G401.6 (cell line): Measurements from ENCODE around the gene SGCA.
A peak's percentile ranks its signal among the peaks of the same experiment; 100 is the strongest.

Experiments
- FAIRE-seq: peaks from 2 replicates; lab custom pipeline; 2012; peaks lifted over from hg19 to GRCh38; lab: Jason Lieb, UNC

Gene SGCA

GRCh38 chr17:50194934-50195865 lies 29.4 kb downstream of the SGCA start:
- FAIRE-seq, result no peak

- no peak for FAIRE-seq
Measured at GRCh38 chr17:50196036-50196435, 30.2 kb downstream of the SGCA start.

- no peak for FAIRE-seq
Measured at GRCh38 chr17:50196826-50197225, 31.0 kb downstream of the SGCA start.

DNA sequence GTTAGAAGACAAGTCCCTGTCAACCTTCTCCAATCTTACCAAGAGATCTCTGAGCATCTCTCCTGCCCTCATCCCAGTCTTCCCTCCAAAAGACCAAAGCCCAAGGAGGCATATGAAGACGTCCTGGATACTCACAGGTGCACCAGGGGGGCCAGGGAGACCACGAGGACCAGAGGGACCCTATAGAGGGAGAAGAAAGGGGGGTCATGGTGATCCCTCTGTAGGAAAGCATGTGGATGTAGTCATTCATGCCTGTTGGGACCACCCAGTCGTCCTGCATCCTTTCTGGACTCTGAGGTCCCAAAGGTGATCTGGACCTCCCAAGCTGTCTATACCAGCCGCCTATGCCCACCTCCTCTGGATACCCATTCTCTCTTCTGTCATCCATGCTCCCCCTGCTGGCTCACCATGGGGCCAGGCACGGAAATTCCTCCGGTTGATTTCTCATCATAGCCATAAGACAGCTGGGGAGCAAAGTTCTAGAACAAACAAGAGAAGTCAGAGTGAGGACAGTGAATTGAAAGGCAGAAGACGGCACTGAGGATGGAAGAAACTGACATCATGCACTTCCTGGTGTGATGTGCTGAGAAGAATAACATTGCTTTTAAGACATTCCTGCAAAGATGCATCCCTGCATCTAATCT lies 32.3 kb downstream of the SGCA start:
- no peak for FAIRE-seq

DNA sequence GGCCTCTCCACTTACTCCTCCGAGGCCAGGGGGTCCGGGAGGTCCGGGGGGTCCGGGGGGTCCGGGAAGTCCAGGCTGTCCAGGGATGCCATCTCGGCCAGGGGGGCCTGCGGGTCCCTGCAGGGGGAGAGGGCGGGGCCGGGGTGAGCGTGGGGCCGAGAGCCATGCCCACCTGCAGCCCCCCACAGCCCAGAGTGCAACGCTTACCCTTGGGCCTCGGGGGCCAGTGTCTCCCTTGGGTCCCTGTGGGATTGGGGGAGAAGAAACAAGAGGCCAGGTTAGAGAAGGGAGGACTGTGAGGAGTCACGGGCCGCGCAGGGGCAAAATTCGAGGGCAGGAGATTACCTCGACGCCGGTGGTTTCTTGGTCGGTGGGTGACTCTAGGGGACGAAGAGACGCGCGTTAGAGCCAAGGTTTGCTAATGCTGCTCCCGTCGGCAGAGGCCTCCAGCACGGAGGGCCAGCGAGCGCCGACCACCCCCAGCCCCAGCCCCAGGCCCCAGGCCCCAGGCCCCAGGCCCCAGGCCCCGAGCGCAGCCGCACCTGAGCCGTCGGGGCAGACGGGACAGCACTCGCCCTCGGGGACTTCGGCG lies 33.5 kb downstream of the SGCA start:
- FAIRE-seq, result no peak

DNA sequence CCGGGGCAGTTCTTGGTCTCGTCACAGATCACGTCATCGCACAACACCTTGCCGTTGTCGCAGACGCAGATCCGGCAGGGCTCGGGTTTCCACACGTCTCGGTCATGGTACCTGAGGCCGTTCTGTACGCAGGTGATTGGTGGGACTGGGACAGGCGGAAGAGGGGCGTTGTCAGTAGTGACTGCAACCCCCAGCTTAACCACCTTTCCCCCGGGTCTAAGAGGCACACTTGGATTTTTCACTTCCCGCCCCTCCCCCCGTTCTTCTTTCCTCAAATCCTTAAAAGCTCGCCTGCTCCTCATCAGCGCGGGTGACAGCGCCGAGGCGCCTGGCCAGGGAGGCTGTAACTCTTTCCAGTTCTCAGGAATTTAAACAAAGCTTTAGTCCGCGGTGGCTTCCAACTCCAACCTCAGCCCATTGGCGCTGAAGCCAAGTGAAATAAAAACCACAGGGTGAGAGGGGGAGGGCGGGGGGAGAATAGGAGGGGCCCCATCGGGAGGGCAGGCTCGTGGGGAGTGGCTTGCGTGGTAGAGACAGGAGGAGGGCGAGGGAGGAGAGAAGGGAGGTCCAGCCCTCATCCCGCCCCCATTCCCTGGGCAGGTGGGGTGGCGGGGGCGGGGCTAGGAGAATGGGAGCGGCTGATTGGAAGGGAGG lies 34.1 kb downstream of the SGCA start:
- FAIRE-seq, result peak; percentile 73

DNA sequence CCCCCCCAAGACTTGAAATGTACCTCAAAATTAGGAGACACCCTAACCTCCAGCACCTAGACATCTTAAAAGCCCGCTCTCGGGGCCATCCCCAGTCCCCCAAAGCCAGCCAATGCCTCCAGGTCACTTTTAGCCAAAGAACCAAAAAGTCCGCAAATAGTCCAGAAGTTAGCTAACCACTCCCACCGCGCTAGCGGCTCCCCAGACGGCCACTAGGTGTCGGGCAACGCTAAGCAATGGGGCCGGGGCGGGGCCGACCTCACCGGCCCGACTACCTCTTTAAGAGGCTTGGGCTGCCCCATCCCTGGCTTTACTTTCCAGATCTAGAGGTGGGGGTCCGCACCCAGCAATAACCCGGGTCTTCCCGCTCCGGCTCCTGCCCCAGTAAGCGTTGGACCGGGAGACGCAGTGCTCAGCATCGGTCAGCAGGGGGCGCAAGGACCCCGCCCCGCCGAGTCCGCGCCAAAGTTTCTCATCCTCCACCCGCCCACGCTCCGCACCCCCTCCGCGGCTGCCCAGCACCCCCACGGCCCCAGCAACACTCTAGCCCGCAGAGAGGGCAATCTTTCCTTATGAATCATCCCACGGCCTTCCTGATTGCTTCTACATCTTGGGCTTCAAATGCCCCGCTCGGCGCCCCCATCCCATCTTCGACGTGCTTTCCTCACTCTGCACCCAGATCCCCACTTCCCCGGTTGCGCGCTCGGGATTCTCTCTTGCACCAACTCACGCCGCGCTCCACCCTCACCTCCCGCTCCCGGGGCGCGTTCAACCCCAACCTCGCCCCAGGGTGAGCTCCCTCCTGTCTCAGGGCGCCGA lies 34.9 kb downstream of the SGCA start:
- FAIRE-seq, result peak; percentile 94

GRCh38 chr17:50201276-50201854 lies 35.6 kb downstream of the SGCA start, which contains the start of gene COL1A1:
Gene COL1A1 (minus strand): TSS chr17:50201631. CDS start chr17:50201513, 118 bp downstream.
- peak; percentile 37 for FAIRE-seq

DNA sequence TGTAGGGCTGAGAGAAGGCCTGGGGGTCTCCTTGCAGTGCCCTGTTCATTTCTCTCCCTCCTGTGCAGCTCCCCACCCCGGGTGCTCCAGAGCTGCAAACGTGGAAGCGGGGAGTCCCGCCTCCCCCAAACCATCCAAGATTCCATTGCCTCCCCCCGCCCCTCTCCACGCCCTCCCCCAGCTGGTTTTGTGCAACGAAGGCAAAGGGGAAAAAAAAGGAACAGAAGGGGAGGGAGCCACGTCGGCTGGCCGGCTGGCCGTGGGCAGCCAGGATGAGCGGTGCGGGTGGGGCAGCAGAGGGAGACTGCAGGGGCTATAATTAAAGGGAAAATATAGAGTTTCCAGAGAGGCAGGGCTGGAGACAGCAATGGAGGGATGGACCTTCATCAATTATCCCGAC lies 37.3 kb downstream of the SGCA start:
- no peak for FAIRE-seq

DNA sequence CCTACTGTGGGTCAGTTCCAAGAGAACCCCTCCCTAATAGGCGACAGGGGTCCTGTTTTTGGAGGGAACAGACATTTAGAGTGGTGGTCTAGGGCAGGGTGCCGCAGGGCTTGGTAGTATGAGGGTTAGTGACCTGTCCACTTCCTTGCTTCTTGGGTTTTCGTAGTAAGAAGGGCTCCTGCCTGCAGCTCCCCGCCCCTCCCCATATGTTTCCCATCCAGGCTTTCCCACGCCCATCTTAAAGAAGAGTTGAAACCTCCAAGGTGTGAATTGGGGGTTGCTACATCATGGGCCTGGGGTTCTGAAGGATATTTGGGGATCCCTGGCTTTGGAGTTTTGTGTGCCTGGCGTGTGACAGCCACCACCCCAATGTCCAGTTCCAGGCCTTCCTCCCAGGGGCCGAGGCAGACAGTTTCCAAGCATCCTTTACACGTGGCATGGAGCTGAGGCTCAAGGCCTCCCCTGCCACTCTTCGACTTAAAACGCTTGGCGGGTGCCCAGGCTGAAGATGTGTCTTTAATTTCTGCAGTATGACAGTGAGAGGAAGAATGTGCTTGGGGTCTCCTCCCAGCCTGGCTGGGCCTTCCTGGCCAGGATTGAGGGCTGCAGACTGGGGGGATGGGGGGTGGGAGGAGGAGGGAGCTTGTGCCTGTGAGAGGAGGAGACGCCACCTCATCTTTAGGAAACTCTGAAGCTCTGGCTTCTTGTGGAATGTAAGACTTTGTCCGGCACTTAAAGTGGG lies 38.0 kb downstream of the SGCA start:
- FAIRE-seq, result no peak

- no peak for FAIRE-seq
Measured at GRCh38 chr17:50204431-50204830, 38.6 kb downstream of the SGCA start.

DNA sequence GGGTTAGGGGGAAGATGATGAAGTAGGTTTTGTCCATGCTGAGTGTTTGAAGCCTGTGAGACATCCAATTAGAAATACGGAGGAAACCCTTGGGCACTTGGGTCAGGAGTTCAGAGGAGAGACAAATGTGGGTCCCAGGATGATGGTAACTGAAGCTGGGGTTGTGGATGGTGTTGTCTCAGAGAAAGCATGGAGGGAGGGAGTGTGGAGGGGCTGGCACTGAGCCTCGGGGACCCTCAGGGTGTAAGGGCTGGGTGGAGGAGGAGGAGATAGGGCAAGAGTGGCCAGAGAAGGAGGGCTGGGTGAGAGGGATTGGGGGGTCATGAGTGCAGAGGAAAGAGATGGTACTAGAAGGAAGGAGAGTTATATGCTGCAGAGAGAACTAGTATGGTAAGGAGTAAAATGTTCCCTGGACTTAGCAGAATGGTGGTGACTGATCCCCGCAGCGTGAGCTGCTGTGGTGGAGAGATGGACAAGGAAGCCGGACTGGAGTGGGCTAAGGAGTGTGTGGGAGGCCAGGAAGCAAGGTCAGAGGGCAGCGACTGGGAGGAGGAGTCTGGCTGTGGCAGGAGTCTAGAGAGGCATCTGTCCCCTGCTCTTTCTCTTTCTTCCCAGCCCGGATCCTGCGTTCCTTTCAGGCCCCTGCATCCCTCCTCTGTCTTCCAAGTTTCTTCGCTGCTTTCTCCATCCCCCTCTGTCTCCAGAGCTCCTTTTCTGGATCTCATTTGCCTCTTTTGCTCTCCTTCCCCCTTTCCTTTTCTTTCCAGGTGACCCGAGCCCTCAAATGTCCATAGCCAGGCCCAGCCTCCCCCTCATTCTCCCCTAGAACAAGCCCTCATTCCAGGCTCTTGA lies 39.5 kb downstream of the SGCA start:
- no peak for FAIRE-seq

DNA sequence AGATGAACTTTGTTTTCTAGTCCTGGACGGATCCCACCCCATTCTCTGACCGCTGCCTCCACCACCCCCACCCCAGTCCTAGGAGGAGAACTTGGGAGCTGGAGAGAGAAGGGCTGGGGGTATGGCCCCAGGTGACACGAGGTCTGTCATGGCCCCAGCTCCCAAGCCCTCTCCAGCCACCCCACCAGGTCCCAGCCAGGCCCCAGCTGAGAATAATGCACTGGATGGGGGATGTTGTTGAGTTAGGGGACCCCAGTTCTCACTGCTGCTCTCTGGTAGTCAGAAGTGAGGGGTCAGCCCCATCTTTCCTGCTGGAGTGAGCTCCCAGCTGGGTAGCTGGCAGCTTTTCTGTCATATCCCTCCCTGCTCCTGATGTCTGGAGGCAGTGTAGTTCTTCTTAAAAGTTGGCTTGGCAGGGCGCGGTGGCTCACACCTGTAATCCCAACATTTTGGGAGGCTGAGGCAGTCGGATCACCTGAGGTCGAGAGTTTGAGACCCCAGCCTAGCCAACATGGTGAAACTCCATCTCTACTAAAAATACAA lies 40.2 kb downstream of the SGCA start:
- FAIRE-seq, result no peak

GRCh38 chr17:50206604-50207293 lies 40.9 kb downstream of the SGCA start:
- no peak for FAIRE-seq

DNA sequence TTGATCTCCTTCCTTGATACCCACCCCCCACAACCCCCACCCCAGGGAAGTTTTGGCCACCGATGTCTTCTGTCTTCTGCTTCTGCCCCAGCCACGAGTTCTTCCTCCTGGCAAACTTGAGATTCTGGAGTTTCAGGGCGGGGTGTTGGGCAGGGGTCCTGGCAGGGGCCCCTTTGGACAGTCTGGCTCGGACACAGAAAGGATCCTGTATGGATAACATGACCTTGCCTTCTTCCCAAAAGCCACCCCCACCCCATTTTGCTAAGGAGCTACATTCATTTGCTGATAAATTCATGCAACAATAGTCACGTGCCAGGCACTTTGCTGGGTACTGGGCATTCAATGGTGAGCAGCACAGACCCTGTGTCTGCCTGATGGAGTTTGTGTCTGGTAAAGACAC lies 41.5 kb downstream of the SGCA start:
- FAIRE-seq, result no peak

DNA sequence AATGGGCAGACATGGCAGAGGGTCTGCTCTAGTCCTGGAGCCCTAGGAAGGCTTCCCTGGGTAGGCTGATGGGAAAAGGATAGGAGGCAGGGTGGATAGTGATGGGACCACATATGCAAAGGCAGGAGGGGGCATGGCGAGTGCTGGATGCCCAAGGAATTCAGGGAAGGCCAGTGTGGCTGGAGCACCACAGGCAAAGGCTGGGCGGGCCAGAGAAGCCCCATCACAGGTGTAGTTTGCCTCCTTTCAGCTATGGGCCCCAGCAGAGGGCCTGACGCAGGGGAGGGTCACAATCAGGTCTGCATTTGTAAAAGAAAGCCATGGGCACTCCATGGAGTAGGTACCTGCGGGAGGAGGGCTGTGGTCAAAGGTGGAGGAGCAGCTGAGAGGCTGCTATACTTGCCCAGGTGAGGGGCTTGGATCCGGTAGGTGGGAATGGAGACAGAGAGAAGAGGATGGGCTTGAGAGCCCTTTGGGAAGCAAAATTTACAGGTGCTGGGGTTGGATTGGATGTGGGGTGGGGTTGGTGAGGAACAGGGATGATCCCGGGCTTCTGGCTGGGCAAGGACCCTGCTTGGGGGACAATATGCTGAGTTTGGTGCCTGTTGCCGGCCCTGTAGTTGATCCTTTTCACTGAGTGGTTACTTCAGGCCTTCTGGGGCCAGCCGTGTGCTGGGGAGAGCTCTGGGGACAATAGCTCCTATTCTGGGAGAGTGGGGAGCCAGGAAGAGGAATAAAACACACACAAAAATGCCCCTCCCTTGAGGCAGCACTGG lies 42.2 kb downstream of the SGCA start:
- FAIRE-seq, result no peak

- FAIRE-seq, result no peak
Measured at GRCh38 chr17:50208611-50209061, 42.8 kb downstream of the SGCA start.

DNA sequence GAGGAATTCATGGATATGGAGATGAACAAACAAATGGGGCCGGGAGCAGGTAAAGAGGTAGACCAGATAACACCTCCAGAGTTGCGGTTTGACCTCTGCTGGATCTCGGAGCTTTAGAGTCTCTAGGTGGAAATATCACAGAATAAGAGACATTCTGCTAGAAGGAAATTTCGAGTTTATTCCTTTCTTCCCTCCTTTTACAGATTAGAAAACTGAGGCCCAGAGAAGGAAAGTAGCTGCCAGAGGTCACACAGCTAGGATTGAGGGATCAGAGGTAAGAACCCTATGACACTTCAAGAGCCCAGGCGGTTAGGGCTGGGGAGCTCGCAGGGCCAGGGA lies 43.3 kb downstream of the SGCA start:
- no peak for FAIRE-seq
